HG02870 (cell line): Measurements from ENCODE around the gene DPYSL4.

Experiments
- ATAC-seq: cut with Tn5 transposase; IDR thresholded peaks from one replicate; pipeline ENCODE4 v1.9.1; 2021; ENCODE audit warnings: mild to moderate bottlenecking, moderate library complexity; ENCODE audit not compliant: unreplicated experiment

The DPYSL4 gene

DNA sequence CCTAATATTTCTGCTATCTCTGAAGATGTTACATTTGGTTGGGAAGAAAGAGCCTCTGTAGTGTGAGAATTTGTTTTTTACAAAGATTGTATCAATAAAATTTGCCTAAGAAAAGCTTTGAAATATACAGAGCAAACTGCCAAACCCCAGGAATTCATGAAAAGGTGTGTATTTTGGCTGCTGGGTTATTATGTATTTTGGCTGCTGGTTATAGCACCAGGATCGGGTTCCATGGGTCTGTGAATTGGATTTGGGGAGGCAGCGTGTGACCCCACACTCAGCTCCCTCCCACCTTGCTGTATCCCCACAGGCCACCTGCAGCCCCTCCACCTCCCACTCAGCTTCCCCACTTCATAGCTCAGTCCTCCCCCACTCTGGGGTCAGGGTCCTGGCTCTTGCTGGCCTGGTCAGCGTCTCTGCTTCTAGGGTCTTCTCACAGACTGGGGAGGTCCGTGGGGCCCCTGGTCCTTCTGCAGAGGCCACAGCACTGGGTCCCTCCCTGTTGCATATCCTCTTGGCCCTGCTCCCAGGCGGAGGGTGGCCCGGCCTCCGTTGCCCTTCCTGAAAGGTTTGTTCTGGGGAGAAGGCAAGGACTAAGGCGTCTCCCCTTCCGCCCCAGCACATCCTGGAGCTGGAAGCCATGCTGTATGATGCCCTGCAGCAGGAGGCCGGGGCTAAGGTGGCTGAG, 24.0 kb upstream of the DPYSL4 start:
- ATAC-seq: no peak

DNA sequence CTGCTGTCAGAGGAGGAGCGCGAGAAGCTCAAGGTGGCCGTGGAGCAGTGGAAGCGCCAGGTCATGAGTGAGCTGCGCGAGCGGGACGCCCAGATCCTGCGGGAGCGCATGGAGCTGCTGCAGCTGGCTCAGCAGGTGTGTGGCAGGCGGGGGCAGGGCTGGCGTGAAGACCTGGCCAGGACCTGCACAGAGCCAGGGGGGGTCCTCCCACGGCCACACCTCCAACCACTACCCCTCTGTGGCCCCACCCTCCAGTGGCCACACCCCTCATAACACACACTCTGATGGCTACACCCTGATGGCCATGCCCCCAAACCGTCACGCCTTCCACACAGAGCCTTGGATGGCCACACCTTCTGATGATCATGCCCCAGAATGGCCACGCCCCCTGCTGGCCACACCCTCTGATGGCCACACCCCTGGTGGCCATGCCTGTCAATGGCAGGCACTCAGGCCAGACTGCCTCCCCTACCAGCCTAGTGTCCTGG, 23.4 kb upstream of the DPYSL4 start:
- no peak for ATAC-seq

DNA sequence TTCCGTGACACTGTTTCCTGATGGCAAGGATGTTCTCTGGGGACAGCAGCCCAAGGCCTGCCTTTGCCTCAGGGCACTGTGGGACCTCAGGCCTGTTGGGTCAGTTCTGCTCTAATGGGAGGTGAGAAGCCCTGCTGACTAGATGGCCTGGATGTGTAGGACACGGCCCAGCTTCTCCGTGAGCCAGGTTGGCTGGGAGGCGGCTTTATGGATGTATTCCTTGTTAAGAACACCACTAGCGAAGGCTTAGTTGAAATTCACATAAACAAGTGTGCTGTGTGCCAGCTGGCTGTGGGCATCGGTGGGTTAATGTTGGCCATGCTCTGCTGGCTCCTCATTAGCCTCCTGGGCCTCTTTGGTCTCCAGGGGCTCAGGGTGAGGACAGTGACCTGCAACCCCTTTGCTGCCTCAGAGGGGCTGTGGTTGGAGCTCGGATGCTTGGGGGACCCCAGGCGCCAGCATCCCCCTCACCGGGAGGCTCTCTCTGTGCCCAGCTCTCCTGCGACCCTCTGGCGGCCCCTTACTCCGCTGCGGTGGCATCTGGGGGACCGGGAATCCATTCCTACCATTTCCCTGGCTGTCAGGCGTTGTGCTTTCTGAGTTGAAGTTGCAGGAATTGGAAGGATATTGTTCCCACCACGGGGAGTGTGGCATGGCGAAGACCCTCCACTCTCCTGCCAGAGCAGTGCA, 22.8 kb upstream of the DPYSL4 start:
- ATAC-seq: no peak

DNA sequence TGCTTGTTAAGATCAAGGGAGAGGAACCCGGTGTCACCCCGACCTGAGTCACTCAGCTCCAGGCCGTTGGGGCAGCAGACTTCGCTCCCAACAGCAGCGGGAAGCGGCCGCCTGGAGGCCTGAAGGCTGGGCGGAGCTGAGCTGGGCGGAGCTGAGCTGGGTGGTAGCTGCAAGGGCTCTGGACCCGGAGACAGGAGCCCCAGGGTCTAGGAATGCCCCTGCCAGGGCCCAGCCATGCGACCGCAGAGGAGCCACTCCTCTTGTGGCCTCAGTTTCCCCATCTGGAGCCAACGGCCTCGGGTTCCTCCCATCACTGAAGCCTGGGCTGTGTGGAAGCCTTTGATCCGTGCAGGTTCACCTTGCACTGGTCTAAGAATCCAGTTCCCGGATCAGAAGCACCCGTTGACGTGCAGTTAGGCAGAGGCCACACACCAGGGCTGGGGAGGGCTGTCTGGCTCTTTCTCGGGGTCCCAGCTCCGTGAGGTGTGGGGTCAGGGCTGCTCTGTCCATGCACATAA, 21.9 kb upstream of the DPYSL4 start:
- ATAC-seq: no peak

DNA sequence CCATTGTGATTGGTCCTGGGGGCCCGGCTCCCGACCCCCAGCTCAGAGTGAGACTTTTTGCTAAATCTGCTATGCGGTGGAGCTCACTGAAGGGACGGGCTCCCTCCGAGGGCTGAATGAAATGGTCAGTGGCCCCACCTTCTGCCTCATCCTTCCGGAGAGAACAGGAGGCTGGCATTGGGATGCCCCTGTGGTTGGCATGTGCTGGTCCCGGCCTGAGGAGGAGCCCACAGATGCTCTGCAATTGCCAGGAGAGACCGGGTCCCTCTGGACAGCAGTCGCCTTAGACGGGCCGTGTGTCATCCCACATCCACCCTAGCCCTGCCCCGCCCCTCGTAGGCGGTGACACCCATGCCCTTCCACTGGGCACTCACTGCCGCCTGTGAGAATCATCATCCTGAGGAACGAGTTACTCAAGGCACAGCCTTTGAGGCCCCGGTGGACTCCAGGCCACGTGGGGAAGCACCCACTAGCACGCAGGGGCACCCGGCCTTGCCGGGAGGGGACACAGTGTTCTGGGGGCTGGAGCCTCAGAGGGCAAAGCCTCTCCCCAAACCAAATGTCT, 21.2 kb upstream of the DPYSL4 start:
- ATAC-seq: no peak

DNA sequence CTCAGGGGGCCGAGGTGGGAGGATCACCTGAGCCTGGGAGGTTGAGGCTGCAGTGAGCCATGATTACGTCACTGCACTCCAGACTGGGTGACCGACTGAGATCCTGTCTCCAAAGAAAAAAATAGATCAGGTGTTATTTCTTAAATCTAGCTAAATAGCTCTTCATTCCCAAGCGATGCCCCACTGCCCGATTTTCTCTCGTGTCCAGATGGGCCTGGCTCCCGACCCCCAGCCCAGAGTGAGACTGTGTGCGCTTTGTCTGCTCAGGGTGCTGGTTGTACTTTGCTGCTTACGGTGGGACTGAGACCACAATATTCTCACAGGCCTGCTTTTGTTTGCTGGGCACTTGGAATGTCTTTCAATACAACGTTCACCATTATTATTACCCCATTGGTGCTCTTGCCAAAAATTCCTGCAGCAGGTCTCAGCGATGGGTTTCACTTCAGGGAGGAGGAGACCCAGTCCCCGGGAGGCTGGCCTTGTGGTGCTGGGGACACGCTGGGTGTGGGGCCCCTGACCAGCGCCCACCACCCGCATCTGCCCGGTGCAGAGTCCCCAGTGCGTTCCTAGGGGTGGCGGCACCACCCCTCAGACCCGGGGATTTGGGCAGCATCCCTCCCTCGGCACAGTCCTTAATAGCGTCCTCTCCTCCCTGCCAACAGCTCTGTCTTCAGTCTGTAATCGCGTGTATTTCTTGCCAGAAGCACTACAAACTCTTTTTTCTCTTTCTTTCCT, 20.4 kb upstream of the DPYSL4 start:
- ATAC-seq: no peak

DNA sequence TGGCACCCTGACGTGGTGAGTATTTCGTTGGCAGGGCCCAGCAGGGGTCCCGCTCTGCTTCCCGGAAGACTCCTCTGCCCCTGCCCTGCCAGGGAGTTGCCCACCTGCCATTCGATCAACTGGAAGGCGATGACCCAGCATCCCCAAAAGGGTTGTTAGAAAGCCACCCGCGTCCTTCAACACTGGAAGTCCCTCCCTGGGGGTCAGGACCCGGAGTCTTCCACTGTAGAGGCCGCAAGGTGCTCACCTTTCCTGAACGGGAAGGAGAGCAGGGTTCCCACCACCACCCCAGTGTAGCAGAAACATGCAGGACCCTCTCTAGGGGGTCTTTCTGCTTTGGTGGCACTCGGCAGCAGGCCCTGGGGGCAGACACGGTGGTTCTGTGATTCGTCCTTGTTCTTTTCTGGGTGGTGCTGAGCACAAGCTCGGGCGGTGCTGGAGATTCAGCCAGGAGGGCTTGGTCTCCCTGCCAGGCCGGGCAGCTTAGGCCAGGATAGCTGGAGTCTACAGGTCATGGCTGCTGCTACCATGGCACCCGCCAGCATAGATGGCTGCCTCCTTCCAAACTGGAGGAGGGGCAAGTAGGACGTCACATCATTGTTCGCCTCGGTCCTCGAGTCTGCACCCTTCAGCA, 19.6 kb upstream of the DPYSL4 start:
- ATAC-seq: no peak

GRCh38 chr10:132167976-132168375, 18.8 kb upstream of the DPYSL4 start:
- ATAC-seq: no peak

- ATAC-seq: no peak
Observed at GRCh38 chr10:132168571-132169030, 18.1 kb upstream of the DPYSL4 start.

DNA sequence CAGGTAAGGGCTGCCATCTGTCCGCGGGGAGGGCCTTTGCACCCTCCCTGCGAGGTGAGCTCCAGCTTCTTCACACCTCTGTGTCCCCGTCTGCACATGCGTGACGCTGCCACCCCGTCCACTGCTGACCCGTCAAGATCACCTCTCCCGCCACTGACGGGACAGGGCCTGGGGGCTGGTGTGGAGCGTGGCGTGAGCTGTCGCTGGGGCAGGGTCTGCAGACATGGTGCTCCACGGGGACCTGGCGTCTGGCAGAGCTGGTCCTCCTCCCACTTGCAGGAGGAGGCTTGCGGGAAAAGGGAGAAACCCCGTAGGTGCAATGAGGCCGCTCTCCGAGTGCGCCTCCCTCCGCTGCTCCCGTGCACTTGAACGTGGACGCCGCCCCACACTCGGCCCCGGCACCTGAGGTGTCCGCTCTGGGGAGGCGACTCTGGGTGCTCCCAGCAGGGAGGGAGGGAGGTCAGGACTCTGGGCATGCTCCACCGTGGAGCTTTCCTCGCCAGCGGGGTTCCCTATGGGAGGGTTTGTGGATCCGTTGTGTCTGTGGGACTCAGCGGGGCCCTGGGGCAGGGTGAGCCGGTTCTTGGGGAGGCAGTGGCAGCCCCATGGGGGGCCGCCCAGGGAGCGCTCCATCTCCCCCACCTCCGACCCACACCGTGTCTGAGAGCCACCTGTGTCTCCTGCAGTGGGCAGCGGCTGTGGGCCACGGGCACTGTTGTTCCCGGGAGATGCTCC, 17.6 kb upstream of the DPYSL4 start:
- no peak for ATAC-seq

GRCh38 chr10:132169766-132170560, 16.8 kb upstream of the DPYSL4 start:
- ATAC-seq: no peak

- ATAC-seq: no peak
Observed at GRCh38 chr10:132170561-132171361, 16.0 kb upstream of the DPYSL4 start.

- ATAC-seq: no peak
Observed at GRCh38 chr10:132172091-132173066, 14.4 kb upstream of the DPYSL4 start.

- no peak for ATAC-seq
Observed at GRCh38 chr10:132173185-132173584, 13.6 kb upstream of the DPYSL4 start.

- no peak for ATAC-seq
Observed at GRCh38 chr10:132174237-132174636, 12.5 kb upstream of the DPYSL4 start.

GRCh38 chr10:132175408-132175807, 11.3 kb upstream of the DPYSL4 start:
- no peak for ATAC-seq

- ATAC-seq: no peak
Observed at GRCh38 chr10:132175907-132176581, 10.7 kb upstream of the DPYSL4 start.
